NCI-H1105 (cell line): ENCODE measurements around the gene ADCY5.

ENCODE experiments used
- DNase-seq: peaks from one replicate; lab custom pipeline; 2025; lab: John Stamatoyannopoulos, UW

The ADCY5 gene

DNA sequence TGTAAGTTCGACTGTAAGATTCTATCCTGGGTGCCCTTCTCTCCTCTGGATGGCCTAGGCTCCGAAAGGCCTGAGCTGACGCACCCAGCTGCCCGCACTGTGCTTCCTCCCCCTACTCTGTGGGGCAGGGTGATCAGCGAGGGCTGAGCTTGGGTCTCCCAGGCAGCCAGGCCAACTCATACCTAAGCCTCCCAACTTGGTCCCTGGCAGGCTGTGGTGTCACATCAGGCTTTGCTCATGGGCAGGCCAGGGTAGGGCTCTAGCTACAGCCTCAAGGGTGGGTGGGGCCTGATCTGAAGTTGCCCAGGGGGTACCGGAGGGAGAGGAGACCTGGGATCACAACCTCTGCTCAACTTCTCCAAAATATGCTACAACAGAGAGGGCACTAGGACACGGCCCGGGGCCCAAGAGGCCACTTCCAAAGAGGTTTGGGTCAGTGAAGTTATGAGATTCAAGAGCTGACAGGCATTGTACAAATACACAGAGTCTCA is 123.1 kb downstream of the ADCY5 start:
- no peak for DNase-seq

DNA sequence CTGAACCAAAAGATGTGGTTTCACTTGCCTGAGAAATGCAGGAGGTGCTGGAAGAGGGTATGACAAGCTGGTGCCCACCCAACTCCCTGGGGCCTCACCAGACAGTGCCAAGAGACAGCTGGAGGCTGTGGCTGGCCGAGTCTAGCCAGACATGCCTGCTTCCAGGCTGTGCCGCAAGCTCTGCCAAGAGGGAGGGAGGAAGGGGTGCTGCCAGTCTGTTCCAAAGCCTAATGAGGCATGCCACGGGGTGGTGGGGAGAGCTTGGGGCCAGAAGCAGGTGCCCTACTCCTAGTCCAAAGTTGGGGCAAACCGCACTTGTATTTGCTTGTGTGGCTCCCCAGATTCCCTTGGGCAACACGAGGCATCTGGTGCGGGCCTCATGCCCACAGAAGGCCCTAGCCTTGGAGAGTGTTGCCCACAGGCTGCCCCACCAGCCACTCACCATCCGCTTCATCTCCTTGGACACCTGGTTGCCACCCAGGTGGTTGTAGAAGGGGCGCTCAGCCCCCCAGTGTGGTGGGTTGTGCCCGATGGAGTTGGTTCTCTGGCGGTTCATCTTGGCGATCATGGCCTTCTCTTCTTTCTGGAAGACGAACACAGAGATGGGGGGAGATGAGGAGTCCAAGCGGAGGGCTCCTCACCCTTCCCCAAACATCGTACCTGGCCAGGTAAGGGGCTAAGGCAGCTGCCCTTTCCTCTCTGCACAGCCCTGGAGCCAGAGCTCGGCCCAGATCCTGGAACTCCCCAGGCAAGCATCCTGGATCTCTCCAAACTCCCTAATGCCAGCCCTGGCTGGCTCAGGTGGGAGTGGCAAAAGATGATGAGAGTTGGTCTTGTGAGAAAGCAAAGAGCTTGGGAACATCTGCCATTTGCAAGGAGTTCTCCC is 123.8 kb downstream of the ADCY5 start:
- DNase-seq, result no peak

DNA sequence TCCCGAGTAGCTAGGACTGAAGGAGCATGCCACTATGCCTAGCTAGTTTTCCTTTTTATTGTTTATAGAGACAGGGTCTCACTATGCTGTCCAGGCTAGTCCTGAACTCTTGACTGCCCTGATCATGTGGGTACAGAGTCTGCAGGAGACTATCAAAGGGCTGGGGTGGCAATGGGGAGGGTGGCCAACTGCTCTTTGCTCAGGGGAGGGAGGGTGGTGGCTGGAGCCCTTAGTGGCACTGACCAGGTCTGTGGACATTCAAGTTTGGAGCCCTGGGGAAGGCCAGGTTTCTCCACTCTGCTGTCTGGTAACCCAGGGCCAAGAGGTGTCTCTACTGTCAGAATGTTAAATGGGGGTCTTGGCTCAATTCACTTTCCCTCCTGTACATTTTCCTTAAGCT is 125.1 kb downstream of the ADCY5 start:
- DNase-seq, result no peak

DNA sequence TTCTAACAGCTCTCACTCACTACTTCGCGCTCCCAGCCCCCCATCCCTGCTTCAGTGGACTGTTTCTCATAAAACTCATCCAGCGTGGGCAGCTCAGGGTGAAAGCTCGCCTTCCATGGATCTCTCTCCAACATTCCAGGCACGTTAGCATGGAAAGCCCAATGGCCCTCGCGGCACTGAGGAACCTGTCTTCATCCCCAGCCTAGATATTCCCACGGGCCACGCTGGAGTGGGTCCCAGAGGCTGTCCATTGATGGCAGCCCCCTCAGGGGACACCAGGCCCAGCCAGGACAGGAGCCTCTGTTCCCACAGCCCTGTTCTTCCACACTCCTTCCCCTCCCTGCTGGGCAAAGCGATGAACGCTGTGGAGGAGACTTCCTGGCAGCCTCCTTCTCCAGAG is 126.0 kb downstream of the ADCY5 start:
- no peak for DNase-seq

DNA sequence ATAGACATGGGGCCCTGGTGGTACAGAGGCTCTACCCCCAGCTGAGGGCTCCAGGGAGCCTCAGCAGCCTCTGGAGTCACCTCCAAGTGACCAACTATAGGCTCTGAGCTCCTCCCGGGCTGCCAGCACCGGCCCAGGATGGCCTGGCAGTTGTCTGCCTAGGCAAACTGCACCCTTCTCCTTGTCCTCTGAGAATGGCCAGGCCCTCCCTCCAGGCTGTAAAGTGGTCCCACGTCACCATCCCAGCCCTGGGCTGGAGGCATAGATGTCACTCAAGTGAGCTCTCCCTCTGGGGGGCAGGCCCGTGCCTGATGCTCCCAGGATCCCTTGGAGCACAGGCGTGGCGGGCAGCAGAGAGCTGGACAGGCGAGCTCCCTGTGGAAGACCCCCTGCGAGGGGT is 127.1 kb downstream of the ADCY5 start:
- DNase-seq, result no peak

DNA sequence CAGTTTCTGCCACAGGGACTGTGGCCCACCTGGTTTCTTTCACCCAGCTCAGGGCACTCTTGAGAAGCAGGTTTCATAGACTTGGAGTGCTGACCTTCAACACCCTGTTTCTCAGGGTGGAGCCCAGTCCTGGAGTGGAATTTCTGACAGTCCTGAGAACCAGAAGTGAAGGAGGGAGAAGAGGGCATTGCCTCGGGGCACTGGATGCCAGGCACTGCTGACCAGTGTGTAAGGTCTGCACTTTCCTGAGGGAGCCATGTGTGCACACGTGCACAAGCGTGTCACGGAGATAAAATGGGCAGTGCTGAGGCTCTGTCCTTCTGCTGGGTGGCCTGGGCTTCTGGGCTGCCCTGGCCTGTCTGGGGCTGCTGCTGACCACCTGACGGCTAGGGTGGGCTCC is 128.7 kb downstream of the ADCY5 start:
- DNase-seq, result no peak

DNA sequence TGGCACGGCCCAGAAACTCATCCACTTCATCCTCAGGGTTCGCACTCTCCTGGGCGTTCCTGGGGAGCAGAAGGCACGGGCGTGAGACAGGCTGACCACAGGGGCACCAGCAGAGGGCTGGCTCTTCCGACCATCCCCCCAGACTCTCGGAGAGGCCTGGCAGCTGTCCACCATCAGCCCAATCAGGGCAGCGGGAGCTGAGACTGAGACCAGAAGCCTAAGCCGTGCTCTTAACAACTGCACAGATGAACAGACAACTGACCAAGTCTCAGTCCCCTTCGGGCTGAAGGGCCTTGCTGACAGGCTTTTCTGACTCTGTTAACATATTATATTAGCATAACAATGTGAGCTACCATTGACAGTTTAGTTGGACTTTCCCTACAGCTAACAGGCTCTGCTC is 129.1 kb downstream of the ADCY5 start:
- no peak for DNase-seq

DNA sequence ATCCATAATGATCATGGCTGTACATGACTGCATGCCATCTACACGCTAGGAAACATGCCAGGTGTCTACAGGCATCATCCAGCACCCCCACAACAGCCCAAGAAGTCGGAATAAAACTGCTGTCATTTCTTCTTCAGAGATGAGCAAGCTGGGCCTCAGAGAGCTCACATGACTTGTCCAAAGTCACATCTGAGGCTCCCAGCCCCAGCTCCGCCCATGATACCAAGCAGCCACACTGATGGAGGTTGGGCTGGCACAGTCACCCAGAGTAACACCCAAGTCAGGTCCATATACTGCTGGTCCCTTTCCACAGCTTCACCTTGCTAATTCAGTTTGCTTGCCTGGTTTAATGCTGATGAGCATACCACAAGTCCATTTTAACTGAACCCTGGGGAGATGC is 130.5 kb downstream of the ADCY5 start:
- no peak for DNase-seq

DNA sequence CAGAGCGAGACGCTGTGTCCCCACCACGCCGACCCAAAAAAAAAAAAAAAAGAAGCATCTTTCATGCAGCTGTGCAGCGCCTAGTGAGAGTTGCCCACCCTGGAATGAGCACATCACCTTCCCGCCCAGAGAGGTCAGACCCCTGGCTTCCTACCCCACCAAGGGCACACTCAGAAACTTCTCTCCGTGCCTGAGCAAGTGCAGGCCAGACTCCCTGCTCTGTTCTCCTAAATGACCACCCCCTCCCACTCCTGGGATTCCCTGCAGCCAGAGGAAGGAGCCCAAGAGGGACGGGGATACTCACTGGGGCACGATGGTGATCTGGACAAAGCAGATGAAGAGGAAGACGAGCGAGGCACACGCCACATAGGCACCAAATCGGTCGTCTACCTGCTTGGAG is 131.2 kb downstream of the ADCY5 start:
- DNase-seq, result no peak

DNA sequence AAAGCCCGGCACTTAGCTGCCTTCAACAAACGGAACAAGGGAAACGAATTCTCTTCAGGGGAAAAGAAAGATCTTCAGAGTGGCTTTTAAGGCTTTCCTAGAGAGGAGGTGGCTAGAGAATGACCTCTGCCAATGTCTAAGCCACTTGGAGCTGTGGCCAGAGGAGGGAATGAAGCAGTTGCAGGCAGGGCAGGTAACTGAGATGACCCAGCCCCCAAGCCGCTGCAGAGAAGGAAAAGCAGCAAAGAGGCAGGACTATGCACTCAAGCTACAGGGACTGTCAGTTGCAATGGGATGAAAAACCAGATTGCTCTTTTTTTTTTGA is 133.7 kb downstream of the ADCY5 start:
- DNase-seq, result no peak

DNA sequence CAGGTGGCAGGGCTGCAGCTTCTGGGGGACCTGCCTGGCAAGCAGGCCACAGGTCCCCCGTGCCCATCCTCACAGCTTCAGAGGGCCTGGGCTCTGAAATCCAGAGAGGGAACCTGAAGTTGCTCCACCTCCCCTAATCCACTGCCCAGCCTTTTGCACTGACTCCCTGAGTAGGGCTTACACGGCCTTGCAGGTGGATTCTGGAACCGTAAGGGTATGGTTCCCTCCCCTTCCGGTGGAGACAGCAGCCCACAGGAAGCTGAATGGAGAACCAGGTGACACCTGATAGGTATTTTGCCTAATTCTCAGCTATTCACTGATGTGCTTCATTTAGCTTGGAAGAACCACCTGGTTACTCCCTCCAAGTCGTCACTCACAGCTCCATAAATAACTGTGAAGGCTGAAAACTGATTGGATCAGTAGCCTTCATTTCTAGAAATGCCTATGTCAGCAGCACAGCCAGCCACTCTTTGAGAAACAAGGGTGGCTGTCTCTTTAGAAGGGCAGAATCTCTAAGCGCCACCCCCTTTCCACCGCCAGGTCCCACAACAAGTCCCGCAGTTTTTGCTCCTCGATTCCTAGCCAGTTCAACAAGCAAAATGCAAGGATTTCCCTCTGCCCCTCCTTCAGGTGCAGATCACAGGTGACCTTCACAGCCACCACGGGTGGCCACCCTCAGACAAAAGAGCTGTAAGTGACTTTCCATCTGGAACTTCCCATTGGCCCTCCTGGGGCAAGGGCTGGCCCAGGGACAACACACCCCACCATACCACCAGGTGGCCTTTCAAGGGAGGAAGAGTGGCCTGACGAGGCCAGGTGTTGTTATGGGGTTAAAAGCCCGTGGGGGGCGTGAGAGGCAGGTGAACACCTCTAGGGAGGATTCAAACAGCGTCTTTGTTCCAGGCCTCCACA is 134.3 kb downstream of the ADCY5 start:
- no peak for DNase-seq

DNA sequence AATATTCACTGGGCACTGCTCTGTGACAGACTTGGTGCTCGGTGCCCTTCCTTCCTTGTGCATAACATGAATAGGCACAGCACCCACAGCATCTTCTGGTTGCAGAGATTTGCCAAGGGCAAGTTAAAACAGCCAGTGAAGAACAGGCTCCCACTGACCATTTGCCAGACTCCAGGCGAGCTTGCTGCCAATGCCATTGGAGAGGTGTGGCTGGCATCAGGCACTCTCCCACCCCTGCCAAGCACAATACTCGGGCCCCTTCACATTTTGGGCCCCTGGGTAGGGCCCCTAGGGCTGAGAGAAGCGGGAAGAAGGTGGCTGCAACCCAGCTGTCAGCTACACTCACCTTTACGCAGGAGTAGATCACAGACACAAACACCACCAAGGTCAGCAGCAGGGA is 135.0 kb downstream of the ADCY5 start:
- no peak for DNase-seq

DNA sequence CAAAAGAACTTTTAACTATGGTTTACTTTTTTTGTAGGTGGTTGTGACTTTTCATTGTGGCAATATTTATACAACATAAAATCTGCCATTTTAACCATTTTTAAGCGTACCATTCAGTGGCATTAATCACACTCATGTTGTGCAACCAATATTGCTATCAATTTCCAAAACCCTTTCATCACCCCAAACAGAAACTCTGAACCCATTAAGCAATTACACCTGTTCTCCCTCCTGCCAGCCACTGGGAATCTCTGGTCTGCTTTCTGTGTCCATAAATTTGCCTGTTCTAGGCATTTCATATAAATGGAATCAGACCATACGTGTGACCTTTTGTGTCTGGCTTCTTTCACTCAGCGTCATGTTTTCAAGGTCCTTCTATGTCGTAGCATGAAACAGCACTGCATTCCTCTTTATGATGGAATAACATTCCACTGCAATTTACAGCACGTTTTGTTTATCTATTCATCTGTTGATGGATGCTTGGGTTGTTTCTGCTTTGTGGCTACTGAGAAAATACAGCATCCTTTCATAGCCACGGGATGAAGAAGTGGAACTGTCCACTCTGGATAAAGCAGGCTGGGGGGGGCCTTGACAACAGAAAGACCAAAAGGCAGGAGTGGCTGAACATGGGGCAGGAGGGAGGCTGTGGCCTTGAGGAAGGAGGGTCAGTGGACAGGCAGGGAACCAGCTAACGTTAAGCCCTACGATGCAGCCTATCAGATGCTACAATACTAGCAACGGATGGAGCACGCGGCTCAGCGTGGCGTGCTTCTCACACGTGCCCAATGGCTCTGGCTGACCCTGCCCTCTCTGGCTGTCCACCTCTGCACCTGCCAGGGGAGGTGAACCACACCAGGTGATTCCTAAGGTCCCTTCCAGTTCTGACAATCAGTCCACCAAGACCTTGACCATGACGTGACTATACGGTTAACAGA is 136.3 kb downstream of the ADCY5 start:
- DNase-seq, result no peak

DNA sequence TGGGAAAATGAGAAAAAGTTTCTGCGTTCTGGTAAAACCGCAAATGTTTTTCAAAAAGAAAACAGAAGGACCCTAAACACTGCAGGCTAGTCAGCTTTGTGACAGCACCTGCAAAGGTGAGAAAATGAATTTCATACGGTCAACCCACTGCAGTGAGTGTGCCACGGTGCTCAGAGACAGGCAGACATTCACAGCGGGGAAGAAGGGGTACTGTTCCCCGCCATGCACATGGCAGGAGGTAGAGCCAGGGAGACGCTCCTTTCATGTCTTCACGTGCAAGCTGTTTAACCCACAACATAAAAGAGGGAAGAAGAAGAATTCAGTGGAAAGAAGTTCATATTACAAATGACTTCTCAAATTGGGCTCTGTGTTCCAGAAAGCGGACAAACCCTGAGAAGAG is 137.7 kb downstream of the ADCY5 start:
- DNase-seq, result no peak

DNA sequence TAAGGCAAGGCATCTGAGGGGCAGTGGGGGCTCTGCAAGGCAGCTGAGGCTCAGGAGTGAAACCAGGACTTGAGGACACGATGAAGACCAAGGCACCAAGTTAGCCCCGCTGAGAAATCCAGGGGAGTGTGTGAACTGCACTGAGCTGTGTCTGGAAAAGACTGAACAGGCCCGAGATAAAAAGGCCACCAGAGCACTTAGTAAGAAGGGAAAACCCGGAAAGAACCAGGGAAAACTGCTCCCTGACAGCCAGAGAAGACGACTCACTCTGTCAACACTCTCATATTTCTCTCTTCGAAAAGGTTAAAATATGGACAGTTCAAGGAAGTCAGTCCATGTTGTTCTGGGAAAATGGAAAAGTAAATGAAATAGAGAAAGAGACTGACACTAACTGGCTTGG is 138.1 kb downstream of the ADCY5 start:
- no peak for DNase-seq

DNA sequence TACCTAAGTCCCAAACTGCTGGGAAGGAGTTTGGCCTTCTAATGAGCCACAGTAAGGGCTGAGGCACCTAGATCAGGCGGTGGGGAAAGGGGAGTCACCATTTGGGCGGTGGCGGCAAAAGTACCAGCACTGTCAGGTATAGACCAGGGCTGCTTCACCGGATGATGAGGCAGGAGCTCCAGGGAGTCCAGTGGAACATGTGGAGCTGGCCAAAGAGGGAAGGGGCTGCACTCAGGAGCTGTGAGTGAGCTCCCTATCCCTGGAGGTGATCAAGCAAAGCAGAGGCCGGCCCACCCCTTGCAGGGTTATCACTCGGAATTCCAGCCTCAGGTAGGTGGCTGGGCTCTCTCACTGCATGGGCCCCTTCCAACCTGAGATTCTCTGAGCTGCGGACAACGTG is 138.7 kb downstream of the ADCY5 start:
- no peak for DNase-seq

DNA sequence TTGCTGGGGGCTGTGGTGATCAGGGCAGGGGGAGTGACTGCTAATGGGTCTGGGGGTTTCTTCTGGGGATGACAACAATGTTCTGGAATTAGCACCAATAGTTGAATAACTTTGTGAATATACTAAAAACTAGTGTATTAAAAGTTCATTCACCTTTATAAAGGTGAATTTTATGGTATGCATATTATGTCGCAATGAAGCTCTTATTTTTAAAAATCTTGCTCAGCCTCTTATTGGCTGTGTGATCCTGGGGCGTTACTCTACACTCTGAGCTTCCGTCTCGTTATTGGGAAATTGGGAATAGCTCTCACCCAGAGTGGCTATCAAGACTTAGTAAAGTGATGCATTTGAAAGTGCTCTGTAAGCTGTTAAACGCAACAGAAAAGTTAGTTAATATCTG is 141.8 kb downstream of the ADCY5 start:
- no peak for DNase-seq

DNA sequence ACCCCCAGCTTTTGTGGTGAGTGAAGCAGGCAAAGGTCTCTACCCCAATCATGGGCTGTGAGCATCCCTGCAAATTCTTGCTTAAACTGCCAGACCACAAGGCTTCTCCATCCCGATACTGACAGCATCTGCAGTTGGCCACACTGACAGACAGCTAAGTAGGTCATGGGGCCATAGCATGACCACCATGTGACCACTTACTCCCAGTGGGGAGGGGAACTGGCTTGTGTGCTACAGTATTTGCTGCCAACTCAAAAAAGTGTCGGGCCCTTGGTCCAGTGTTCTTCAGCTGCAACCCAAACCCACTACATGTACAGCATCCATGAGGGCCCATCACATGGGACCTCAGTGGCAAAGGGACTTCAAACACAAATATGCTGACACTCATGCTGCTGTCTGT is 143.7 kb downstream of the ADCY5 start:
- DNase-seq, result no peak

DNA sequence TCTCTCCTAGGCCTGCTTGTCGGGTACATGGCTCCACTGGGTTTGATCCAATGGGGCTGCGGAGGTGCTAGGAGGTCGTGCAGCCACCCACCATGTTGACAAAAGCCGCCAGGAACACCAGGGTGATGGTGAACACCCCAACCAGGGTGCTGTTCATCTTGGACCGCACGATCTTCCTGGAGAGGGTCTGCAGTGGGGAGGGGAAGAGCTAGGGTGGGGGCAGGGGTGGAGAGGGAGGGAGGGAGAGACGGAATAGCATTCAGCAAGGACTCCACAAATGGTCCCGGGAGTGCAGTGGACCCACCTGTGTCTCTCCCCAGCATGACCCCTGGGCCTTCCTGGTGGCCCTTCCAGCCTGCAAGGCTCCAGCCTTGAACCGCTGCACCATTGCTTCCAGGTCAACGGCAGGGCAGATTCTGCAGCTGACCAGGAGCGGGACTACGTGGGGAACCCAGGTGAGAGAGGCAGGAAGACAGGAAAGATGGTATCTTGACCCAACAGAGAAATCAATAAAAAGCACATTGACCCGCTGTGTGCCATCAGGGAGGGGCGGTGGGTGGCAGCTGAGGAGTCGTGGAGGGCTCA is 144.8 kb downstream of the ADCY5 start:
- DNase-seq, result no peak

DNA sequence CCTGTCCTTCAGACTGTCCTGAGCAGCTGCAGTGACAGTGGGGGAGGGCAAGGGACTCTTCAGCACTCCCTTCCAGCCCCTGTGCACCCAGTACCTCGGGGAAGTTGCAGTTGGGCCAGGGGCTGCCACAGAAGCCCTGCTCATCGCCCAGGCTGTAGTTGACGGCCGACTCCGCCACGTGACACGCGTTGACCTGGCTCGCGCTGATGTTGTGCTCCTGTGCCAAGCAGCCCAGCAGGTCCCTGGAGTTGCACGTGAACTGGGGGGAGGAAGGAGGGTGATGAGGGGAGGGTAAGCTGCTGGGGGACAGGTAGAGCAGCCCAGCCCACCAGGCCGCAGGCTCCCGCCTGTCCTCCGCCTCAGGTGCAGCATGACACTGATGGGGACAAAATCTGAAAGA is 145.9 kb downstream of the ADCY5 start:
- no peak for DNase-seq

DNA sequence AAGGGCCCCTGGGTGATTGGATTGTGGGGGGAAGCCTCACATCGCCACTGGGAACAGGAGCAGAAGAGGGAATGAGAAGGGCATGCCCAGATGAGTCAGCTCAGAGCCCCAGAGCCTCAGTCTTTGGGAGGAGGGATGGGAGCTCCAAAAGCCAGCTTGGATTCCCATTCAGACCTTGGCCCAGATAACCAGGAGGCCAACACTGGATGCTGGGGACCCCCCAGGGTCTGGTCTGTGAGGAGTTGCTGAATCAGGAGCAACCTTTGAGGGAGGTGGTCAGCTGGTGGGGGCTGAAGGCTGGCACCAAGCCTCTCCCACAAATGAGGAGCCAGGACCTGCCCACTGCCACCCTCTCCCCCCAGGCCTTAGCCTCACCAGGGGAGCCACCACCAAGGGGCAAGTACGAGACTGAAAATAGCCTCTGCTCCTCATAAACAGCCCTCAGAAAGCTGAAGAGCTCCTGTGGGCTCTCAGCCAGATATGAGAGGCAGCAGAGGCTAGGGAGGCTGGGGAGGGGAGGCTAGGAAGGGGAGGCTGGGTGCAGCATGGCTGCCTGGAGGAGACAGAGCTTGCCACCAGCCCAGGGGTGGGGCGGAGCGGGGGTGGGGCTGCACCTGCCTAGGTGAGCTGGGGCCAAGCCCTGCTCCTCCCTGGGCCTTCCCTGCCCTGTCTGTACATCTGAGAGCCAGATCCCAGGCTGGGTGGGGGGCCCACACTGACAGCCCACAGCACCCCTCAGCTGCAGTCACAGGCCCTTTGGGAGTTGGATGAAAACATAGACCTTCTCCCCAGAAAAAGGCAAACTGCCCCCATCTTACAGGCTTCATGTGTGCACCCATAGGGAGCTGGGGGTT is 147.3 kb downstream of the ADCY5 start:
- no peak for DNase-seq
